ENCODE results near the gene RGL2.
A peak's percentile ranks its signal among the peaks of the same experiment; 100 is the strongest.

The RGL2 gene

GRCh38 chr6:33316603-33317418 lies 18.1 kb upstream of the RGL2 start:
- DNase-seq: no peak

GRCh38 chr6:33315793-33316602 lies 17.3 kb upstream of the RGL2 start:
- no peak for DNase-seq

GRCh38 chr6:33314943-33315792 lies 16.4 kb upstream of the RGL2 start:
- no peak for DNase-seq

GRCh38 chr6:33314515-33314942 lies 15.8 kb upstream of the RGL2 start:
- peak; percentile 22 for DNase-seq

- DNase-seq: peak; percentile 65
Observed at GRCh38 chr6:33313709-33314514, 15.2 kb upstream of the RGL2 start, which contains the start of gene TAPBP. Gene TAPBP (minus strand): TSS chr6:33314078. CDS start chr6:33314041, 37 bp downstream.

- peak; percentile 65 for DNase-seq
Observed at GRCh38 chr6:33313105-33313708, 14.5 kb upstream of the RGL2 start.

- DNase-seq: peak; percentile 14
Observed at GRCh38 chr6:33312361-33313104, 13.8 kb upstream of the RGL2 start.

- no peak for DNase-seq
Observed at GRCh38 chr6:33306356-33306755, 7.6 kb upstream of the RGL2 start.

- no peak for DNase-seq
Observed at GRCh38 chr6:33305052-33305451, 6.3 kb upstream of the RGL2 start.

GRCh38 chr6:33304216-33304615 lies 5.5 kb upstream of the RGL2 start:
- DNase-seq: no peak

GRCh38 chr6:33301877-33302276 lies 3.1 kb upstream of the RGL2 start:
- DNase-seq: no peak

GRCh38 chr6:33299237-33299944 lies 649 bp upstream of the RGL2 start:
- DNase-seq: peak; percentile 97

- DNase-seq: no peak
Observed at GRCh38 chr6:33297956-33298772, 578 bp downstream of the RGL2 start.

- no peak for DNase-seq
Observed at GRCh38 chr6:33297406-33297955, 1.3 kb downstream of the RGL2 start.

GRCh38 chr6:33296797-33297405 lies 1.8 kb downstream of the RGL2 start:
- DNase-seq: no peak

GRCh38 chr6:33295621-33296369 lies 2.9 kb downstream of the RGL2 start:
- DNase-seq: no peak

GRCh38 chr6:33294086-33294823 lies 4.5 kb downstream of the RGL2 start:
- no peak for DNase-seq

Measured in KG1 (cell line).